ENCODE results near the gene BCOR.

GRCh38 chrX:40140706-40141499 lies 43.1 kb upstream of the BCOR start:
- TF ChIP-seq POLR2A (IDR thresholded peaks at IDR 0.05; ENCODE audit: low read depth, low read length) (no peak), POLR2AphosphoS5 (IDR thresholded peaks at IDR 0.05; ENCODE audit: low read depth, low read length) (no peak), TAF1 (IDR thresholded peaks at IDR 0.05; ENCODE audit: low read depth, low read length) (no peak)

Data from GM12891 (cell line).